Suppressor macrophage treated with lipopolysaccharide for 1 hour (primary cell): ENCODE data around the gene PNPT1.

Source experiments
- DNase-seq, 3 donors: peaks; one replicate each; pipeline ENCODE4 v3.0.0-alpha.2; 2020 to 2022

The PNPT1 gene

DNA sequence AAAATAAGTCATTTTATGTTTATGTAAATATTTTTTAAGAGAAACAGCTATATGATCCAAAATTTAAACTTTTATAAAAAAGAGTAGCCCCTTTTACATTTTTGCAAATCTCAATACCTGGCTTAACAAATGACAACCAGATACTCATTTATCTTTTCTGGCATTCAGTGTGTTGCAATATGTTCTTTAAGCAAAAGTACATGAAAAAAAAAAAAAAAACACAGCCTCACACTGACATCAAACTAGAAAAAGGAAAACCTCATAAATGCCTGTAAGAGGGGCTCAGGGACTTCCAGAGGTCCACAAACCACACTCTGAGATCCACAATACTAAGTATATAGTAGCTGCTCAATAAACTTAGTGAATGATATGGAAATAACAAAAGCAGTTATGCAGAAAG is 98.1 kb downstream of the PNPT1 start:
- no peak for DNase-seq

DNA sequence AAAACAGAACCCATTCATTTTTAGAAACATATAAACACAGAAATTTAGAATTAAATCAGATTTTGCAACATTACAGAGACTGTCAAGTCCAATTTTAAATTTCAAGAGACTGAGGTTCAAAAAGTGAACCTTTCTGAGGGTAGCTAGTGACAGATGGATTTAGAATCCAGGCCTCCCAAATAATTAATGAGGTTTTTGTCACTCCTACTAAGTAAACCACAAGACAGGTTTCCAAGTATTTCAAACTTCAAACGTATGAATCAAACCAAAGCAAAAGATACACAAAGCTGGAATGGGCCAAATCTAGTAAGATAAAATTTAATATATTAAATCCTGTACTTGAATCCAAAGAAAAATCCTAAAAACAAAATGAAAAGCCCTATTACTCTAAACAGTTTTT is 101.5 kb downstream of the PNPT1 start:
- no peak for DNase-seq

DNA sequence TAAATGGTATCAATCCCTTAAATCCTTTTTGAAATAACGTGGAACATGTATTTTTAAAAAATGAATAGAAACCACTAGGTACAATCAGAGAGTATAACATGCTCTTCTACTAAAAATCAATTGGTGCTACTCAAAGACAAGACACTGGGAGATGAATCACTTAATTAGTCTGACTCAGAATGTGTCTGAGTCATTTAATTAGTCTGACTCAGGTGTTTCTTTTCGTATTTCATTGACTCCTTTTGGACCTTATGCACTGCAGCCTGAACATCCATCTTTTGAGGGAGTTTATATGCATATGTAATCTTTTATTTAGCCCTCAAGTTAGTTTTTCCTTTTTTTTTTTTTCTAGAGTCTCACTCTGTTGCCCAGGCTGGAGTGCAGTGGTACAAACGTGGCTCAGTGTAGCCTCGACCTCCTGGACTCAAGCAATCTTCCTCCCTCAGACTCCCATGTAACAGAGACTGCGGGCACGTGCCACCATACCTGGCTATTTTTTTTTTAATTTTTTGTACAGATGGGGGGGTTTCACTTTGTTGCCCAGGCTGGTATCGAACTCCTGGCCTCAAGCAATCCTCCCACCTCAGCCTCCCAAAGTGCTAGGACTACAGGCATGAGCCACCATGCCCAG is 102.7 kb downstream of the PNPT1 start:
- peak in 2 of 3 donors; percentile 46 to 48 for DNase-seq

DNA sequence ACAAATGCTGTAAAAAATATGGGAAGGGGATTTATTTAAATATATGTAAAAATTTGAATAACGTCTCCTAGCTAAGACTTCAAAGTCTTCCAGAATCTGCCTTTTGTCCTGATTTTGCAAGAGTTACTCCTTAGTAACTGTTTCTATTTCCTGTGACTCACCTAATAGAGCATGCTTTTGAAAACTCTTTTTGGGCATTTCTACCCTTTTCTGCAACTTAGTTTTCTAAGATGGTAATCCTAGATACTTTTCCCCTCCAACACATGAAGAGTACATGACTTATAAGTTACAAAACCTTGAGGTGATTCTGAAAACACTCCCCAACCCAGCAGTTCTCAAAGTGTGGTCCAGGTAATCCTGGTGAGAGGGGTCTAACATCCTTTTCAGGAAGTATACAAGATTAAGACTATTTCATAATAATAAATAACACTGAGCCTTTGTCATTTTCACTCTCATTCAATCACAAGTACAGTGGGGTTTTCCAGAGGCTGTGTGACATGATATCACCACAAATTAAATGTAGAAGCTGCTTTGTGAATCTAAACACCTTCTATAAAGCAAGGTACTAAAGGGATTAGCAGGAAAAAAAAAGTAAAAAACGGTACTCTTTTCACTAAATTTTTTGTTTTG is 108.1 kb downstream of the PNPT1 start:
- DNase-seq: peak; percentile 51 to 76 (median 64)
